Measurements from ENCODE around the gene FYCO1.

Gene FYCO1

GRCh38 chr3:45908761-45909160 is 86.9 kb downstream of the FYCO1 start:
- in situ Hi-C loops (cut with MboI; ENCODE audit: low pct_unique_long_range_greater_than_20kb, low sequenced_read_pairs, unreplicated experiment) = no loop called here
- no peak for TF ChIP-seq CTCF (IDR thresholded peaks at IDR 0.05; ENCODE audit: extremely low read depth, insufficient read depth, missing control alignments)
- DNase-seq (ENCODE audit: low spot score) = no peak

GRCh38 chr3:45907769-45908705 is 87.6 kb downstream of the FYCO1 start:
- TF ChIP-seq CTCF (IDR thresholded peaks at IDR 0.05; ENCODE audit: extremely low read depth, insufficient read depth, missing control alignments) = no peak
- no peak for DNase-seq (ENCODE audit: low spot score)
- in situ Hi-C loops (cut with MboI; ENCODE audit: low pct_unique_long_range_greater_than_20kb, low sequenced_read_pairs, unreplicated experiment) = no loop called here

- no peak for DNase-seq (ENCODE audit: low spot score)
- TF ChIP-seq CTCF (IDR thresholded peaks at IDR 0.05; ENCODE audit: extremely low read depth, insufficient read depth, missing control alignments) = peak; percentile 58
Measured at GRCh38 chr3:45906681-45907407, 88.8 kb downstream of the FYCO1 start.

GRCh38 chr3:45905755-45906154 is 89.9 kb downstream of the FYCO1 start:
- TF ChIP-seq CTCF (IDR thresholded peaks at IDR 0.05; ENCODE audit: extremely low read depth, insufficient read depth, missing control alignments) = no peak
- no peak for DNase-seq (ENCODE audit: low spot score)
- in situ Hi-C loops (cut with MboI; ENCODE audit: low pct_unique_long_range_greater_than_20kb, low sequenced_read_pairs, unreplicated experiment) = no loop called here

More at GRCh38 chr3:45906681-45907407, 88.8 kb downstream of the FYCO1 start:
- in situ Hi-C loops (cut with MboI; ENCODE audit: low pct_unique_long_range_greater_than_20kb, low sequenced_read_pairs, unreplicated experiment) = no loop called here

- peak; percentile 71 for DNase-seq (ENCODE audit: low spot score)
- in situ Hi-C loops (cut with MboI; ENCODE audit: low pct_unique_long_range_greater_than_20kb, low sequenced_read_pairs, unreplicated experiment) = no loop called here
Measured at GRCh38 chr3:45904931-45905330, 90.7 kb downstream of the FYCO1 start.

More at GRCh38 chr3:45904931-45905330, 90.7 kb downstream of the FYCO1 start:
- TF ChIP-seq CTCF (IDR thresholded peaks at IDR 0.05; ENCODE audit: extremely low read depth, insufficient read depth, missing control alignments) = no peak

All from GM13977 (cell line).